ENCODE data around the gene FNDC10. TPM values are rescaled to one million over a fixed set of nuclear protein-coding genes. Genes with fewer than 3 reads are reported as not detected.
A peak's percentile ranks its signal among the peaks of the same experiment; 100 is the strongest.
"Not testable (repeated sequence)": the region's sequence is repeated elsewhere in the genome, so short reads cannot be mapped to it uniquely, and the experiment has no call there.

Gene FNDC10
- total and polyA plus RNA-seq, 4 donors: 0.38 to 3.0 (median 0.83) TPM

GRCh38 chr1:1637479-1637875 is 37.5 kb upstream of the FNDC10 start:
- WGBS, 2 donors: 84 to 85% methylated on average over 13 to 14 of the region's 14 CpGs
- H3K36me3 ChIP-seq (ENCODE audit: control insufficient read depth in 1 of 2, insufficient read depth in 2 of 2, low read length in 1 of 2); H3K4me1 ChIP-seq (ENCODE audit: control insufficient read depth in 1 of 2, insufficient read depth in 2 of 2, low read length in 2 of 2); H3K27ac ChIP-seq (ENCODE audit: low read depth in 1 of 2, low read length in 2 of 2); H3K4me3 ChIP-seq (ENCODE audit: low read length in 2 of 2); H3K9me3 ChIP-seq (ENCODE audit: control insufficient read depth, low read length); intact Hi-C loops (cut with DNase I); ATAC-seq (ENCODE audit: low FRiP score); H3K27me3 ChIP-seq (ENCODE audit: control insufficient read depth in 1 of 2, insufficient read depth in 2 of 2, low read length in 1 of 2): not testable (repeated sequence)
- peak; percentile 30 to 62 for DNase-seq

DNA sequence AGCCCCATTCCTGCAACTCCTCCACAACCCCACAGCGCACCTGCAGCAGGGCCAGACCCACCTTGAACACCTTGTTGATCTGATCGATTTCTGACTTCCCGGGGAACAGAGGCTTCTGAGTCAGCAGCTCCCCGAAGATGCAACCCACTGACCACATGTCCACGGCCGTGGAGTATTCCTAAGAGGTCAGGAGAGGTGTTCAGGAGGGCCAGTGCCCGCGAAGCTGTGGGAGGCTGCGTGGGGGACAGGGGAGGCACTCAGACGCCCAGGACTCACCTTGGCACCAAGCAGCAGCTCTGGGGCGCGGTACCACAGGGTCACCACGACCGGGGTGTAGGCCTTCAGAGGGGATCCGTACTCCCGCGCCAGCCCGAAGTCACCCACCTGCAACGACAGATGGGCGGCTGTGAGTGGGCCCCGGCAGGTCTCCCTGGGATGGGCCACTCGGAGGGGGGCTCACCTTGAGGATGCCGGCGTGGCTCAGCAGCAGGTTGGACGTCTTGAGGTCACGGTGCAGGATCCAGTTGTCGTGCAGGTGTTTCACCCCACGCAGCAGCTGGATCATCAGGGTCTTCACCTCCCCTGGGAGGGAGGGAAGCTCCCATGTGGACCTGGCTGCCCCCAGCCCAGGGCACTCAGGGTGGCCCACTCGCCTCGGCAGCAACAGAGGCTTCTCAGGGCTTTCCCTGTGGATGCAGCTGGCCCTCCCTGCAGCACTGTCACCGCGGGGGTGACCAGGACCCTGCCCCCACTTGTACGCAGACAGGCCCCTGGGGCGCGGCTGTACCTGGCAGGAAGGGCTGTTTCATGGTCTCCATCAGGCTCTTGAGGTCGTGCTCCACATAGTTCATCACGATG is 36.9 kb upstream of the FNDC10 start:
- intact Hi-C loops (cut with DNase I); ATAC-seq (ENCODE audit: low FRiP score); H3K9me3 ChIP-seq (ENCODE audit: control insufficient read depth, low read length); H3K4me1 ChIP-seq (ENCODE audit: control insufficient read depth in 1 of 2, insufficient read depth in 2 of 2, low read length in 2 of 2); H3K27me3 ChIP-seq (ENCODE audit: control insufficient read depth in 1 of 2, insufficient read depth in 2 of 2, low read length in 1 of 2); H3K27ac ChIP-seq (ENCODE audit: low read depth in 1 of 2, low read length in 2 of 2); H3K36me3 ChIP-seq (ENCODE audit: control insufficient read depth in 1 of 2, insufficient read depth in 2 of 2, low read length in 1 of 2); H3K4me3 ChIP-seq (ENCODE audit: low read length in 2 of 2): not testable (repeated sequence)
- peak; percentile 44 to 71 for DNase-seq
- 91% methylated on average over 31 to 37 of the region's 37 CpGs for WGBS, 2 donors

GRCh38 chr1:1634613-1635012 is 34.7 kb upstream of the FNDC10 start:
- H3K27me3 ChIP-seq (ENCODE audit: control insufficient read depth in 1 of 2, insufficient read depth in 2 of 2, low read length in 1 of 2); H3K4me1 ChIP-seq (ENCODE audit: control insufficient read depth in 1 of 2, insufficient read depth in 2 of 2, low read length in 2 of 2); H3K9me3 ChIP-seq (ENCODE audit: control insufficient read depth, low read length); ATAC-seq (ENCODE audit: low FRiP score); H3K27ac ChIP-seq (ENCODE audit: low read depth in 1 of 2, low read length in 2 of 2); intact Hi-C loops (cut with DNase I); H3K4me3 ChIP-seq (ENCODE audit: low read length in 2 of 2); H3K36me3 ChIP-seq (ENCODE audit: control insufficient read depth in 1 of 2, insufficient read depth in 2 of 2, low read length in 1 of 2): not testable (repeated sequence)
- peak; percentile 45 to 54 for DNase-seq
- WGBS, 2 donors: 92 to 93% methylated on average over 9 of the region's 13 CpGs

- H3K27ac ChIP-seq (ENCODE audit: low read depth in 1 of 2, low read length in 2 of 2); DNase-seq; H3K27me3 ChIP-seq (ENCODE audit: control insufficient read depth in 1 of 2, insufficient read depth in 2 of 2, low read length in 1 of 2); intact Hi-C loops (cut with DNase I); H3K4me3 ChIP-seq (ENCODE audit: low read length in 2 of 2); ATAC-seq (ENCODE audit: low FRiP score); H3K36me3 ChIP-seq (ENCODE audit: control insufficient read depth in 1 of 2, insufficient read depth in 2 of 2, low read length in 1 of 2); H3K9me3 ChIP-seq (ENCODE audit: control insufficient read depth, low read length); H3K4me1 ChIP-seq (ENCODE audit: control insufficient read depth in 1 of 2, insufficient read depth in 2 of 2, low read length in 2 of 2): not testable (repeated sequence)
- WGBS, 2 donors: no CpG with 5 or more reads among the region's 35 CpGs
Measured at GRCh38 chr1:1633409-1633808, 33.5 kb upstream of the FNDC10 start.

DNA sequence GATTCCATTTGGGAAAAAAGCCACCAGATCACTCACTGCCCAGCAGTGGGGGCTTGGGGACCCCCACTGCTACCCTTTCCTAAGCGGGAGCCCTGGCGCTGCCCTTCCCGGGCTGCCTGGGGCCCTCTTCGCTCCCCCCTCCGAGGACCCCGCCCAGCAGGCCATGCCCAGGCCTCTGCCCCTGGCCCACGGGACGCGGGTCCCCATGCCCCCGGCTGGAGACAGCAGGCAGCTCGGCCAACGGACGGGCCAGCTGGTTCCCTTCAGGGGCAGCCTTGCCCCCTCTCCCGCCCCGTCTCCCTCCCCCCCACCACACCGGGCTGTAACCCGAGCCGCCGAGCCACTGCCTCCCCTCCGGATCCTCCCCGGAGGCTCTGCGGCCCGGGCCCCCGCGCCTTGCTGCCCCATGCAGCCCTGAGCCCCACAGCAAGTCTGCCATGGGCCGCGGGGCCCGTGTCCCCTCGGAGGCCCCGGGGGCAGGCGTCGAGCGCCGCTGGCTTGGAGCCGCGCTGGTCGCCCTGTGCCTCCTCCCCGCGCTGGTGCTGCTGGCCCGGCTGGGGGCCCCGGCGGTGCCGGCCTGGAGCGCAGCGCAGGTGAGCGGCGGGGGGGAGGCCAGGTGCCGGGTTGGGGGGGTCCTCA is 32.0 kb upstream of the FNDC10 start, which contains the start of gene MMP23B:
MMP23B (plus strand) TSS at position 392 of the 639 bp plus-strand sequence; CDS start at position 438, 46 bp downstream.
- H3K4me3 ChIP-seq (ENCODE audit: low read length in 2 of 2): no peak within 1 kb of the TSS
- no peaks in the 10 kb centered on the region for H3K9me3 ChIP-seq (ENCODE audit: control insufficient read depth, low read length)
- peaks cover 0 to 4% of the 10 kb centered on the region in 2 donors for H3K36me3 ChIP-seq (ENCODE audit: control insufficient read depth in 1 of 2, insufficient read depth in 2 of 2, low read length in 1 of 2)
- 1% methylated on average over 28 to 48 of the region's 48 CpGs for WGBS, 2 donors
- intact Hi-C loops (cut with DNase I): no loop called here
- no peak for ATAC-seq (ENCODE audit: low FRiP score)
- H3K27me3 ChIP-seq (ENCODE audit: control insufficient read depth in 1 of 2, insufficient read depth in 2 of 2, low read length in 1 of 2): no peaks in the 10 kb centered on the region
- peak within 1 kb of the TSS in 1 of 2 donors; percentile 42 for H3K27ac ChIP-seq (ENCODE audit: low read depth in 1 of 2, low read length in 2 of 2)
- no peaks in the 10 kb centered on the region for H3K4me1 ChIP-seq (ENCODE audit: control insufficient read depth in 1 of 2, insufficient read depth in 2 of 2, low read length in 2 of 2)
- DNase-seq: peak; percentile 64 to 78

DNA sequence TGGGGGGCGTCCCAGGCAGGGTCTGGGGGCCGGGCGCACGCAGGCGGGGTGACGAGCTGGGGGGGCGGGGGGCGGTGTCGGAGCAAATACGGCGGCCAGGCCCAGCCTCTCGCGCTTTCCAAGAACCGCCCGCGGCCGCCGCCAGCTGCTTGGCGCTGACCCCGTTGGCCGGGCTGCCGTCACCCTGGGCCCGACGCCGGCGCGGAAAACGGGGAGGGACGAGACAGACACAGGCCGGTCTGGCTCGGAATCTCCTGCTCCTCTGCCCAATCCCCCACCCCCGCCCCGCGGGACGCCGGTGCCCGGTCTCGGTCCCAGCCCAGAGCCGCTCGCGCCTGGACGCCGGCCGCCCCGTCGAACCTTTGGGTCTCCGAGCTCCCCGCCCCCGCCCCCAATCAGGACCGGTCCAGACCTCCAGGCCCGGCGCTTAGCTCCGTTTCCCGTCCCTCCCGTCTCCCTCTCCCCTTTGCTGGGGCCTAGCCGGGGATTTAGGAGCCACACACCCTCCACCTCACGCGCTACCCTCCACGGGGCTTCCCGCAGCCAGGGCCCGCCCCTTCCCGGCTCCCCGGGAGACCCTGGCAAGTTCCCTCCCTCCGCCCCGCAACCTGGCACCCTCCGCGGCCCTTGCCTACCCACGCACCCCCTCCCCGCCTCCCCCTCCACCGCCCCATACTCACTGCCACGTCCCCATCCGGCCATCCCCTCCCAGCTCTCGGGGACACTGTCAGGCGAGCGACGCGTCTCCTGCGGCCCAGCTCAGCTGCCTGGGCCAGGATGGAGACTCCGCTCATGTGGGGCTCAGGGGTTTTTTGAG is 31.2 kb upstream of the FNDC10 start:
- Histone ChIP-seq H3K27ac (ENCODE audit: low read depth in 1 of 2, low read length in 2 of 2) (peak overlapping the region in 1 of 2 donors; percentile 42), H3K36me3 (ENCODE audit: control insufficient read depth in 1 of 2, insufficient read depth in 2 of 2, low read length in 1 of 2) (no peaks in the 10 kb centered on the region), H3K9me3 (ENCODE audit: control insufficient read depth, low read length) (no peaks in the 10 kb centered on the region), H3K4me1 (ENCODE audit: control insufficient read depth in 1 of 2, insufficient read depth in 2 of 2, low read length in 2 of 2) (no peaks in the 10 kb centered on the region), H3K4me3 (ENCODE audit: low read length in 2 of 2) (no peak overlapping the region), H3K27me3 (ENCODE audit: control insufficient read depth in 1 of 2, insufficient read depth in 2 of 2, low read length in 1 of 2) (no peaks in the 10 kb centered on the region)
- ATAC-seq (ENCODE audit: low FRiP score): peak; percentile 75
- DNase-seq: peak; percentile 83 to 93
- intact Hi-C loops (cut with DNase I): no loop called here
- WGBS, 2 donors: 1% methylated on average over 35 to 79 of the region's 79 CpGs

- Histone ChIP-seq H3K4me3 (ENCODE audit: low read length in 2 of 2) (no peak overlapping the region), H3K9me3 (ENCODE audit: control insufficient read depth, low read length) (no peaks in the 10 kb centered on the region), H3K4me1 (ENCODE audit: control insufficient read depth in 1 of 2, insufficient read depth in 2 of 2, low read length in 2 of 2) (no peaks in the 10 kb centered on the region), H3K36me3 (ENCODE audit: control insufficient read depth in 1 of 2, insufficient read depth in 2 of 2, low read length in 1 of 2) (no peaks in the 10 kb centered on the region), H3K27me3 (ENCODE audit: control insufficient read depth in 1 of 2, insufficient read depth in 2 of 2, low read length in 1 of 2) (no peaks in the 10 kb centered on the region), H3K27ac (ENCODE audit: low read depth in 1 of 2, low read length in 2 of 2) (no peak overlapping the region)
- peak; percentile 49 for ATAC-seq (ENCODE audit: low FRiP score)
- DNase-seq: peak; percentile 87 to 90
- intact Hi-C loops (cut with DNase I): no loop called here
- whole genome bisulfite sequencing, 2 donors: 14 to 16% methylated on average over 67 to 81 of the region's 81 CpGs
Measured at GRCh38 chr1:1630191-1630964, 30.4 kb upstream of the FNDC10 start.

Data from aorta (tissue), 5 donors.